ENCODE data around the gene SLC41A2.

GRCh38 chr12:104998423-104999346 lies 40.6 kb upstream of the SLC41A2 start:
- TF ChIP-seq CTCF (IDR thresholded peaks at IDR 0.05; ENCODE audit: low read depth, low read length): no peak
- TF ChIP-seq EZH2phosphoT487 (IDR thresholded peaks at IDR 0.05; ENCODE audit: low read depth): no peak

All from OCI-LY3 (cell line).